Measurements from ENCODE around the gene PAX7.

- TF ChIP-seq, protein P1, sequence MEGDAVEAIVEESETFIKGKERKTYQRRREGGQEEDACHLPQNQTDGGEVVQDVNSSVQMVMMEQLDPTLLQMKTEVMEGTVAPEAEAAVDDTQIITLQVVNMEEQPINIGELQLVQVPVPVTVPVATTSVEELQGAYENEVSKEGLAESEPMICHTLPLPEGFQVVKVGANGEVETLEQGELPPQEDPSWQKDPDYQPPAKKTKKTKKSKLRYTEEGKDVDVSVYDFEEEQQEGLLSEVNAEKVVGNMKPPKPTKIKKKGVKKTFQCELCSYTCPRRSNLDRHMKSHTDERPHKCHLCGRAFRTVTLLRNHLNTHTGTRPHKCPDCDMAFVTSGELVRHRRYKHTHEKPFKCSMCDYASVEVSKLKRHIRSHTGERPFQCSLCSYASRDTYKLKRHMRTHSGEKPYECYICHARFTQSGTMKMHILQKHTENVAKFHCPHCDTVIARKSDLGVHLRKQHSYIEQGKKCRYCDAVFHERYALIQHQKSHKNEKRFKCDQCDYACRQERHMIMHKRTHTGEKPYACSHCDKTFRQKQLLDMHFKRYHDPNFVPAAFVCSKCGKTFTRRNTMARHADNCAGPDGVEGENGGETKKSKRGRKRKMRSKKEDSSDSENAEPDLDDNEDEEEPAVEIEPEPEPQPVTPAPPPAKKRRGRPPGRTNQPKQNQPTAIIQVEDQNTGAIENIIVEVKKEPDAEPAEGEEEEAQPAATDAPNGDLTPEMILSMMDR (IDR thresholded peaks at IDR 0.05; ENCODE audit: low read depth, low read length): no peak
- TF ChIP-seq EZH2phosphoT487 (IDR thresholded peaks at IDR 0.05; ENCODE audit: low read depth): no peak
Measured at GRCh38 chr1:18703041-18703621, 72.5 kb downstream of the PAX7 start.
